GM11168 (cell line): Measurements from ENCODE around the gene CITED2.

ENCODE experiments used
- in situ Hi-C: fragments of 300-500 bp; cut with MboI; formaldehyde crosslinking; loops from one replicate; pipeline ENCODE4 v1.12.0; 2022; ENCODE audit warnings: low sequenced_read_pairs; ENCODE audit not compliant: unreplicated experiment

CITED2 gene

DNA sequence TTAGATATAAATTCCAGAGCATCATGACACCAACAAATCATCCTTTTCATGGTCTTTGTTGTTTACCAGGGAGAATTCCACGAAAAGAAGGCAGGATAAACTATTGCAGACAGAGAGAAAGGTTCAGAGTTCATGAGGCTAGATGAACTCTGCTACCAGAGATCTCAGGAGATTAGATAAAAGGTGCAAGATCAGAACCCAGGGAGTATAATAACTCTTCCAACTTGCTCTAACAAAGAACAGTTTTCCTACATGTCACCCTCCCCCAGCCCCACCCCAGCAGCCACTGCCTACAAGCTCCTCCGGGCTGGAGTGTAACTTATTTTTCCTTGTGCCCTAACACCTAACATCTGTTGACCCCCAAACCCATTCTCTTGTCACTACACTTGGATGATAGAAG, 13.9 kb upstream of the CITED2 start:
- in situ Hi-C loops = loop anchor here (25.0 kb wide), 1 partner anchor 374 kb away; no protein-coding TSS in a partner anchor

DNA sequence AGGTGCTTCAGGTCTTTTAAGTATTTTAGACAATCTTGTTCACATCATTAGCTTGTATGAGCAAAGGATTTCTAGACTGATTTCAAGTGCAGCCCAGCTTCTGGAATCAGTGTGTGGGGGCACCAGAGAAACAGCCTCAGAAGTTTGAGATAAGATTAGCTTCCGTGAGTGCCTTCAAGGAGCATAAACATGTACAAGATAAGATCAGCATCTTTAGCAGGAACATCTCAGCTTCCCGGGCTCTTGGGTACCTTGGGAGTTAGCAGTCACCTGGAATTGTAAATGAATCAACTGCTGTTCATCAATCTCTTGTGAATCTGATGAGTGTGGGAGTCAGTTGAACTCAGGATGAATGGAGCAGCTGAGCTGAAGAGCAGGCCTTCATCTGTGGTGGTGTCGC, 12.0 kb upstream of the CITED2 start:
- in situ Hi-C loops = loop anchor here (25.0 kb wide), 1 partner anchor 376 kb away; no protein-coding TSS in a partner anchor

DNA sequence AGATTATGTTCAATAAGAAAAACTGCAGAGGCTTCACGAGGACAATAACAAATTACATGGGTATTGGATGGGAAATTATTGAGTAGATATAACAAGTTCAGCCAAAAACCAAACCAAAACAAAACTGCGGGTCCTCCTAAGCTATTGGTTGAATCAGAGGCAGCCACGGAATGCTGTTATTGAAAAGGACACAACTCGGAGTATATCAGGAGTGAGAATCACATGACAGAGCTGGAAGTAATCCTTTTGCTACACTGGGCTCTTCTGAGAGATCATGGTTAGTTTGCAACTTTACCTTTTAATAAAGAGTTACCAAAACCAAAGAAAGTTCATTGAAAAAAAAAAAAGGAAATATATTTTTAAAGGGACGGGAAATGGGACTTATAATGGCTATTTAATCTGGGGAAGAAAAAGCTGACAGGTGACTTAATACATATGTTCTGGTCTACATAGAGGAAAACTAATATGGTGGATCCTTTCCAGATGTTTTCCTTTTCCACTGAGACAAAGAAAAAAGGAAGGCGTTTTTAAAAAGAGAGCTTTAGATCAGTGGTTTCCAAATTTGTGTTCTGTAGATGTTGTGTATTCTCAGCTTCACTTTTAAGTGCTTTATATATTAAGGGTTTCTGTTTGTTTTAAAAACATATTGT, 6.9 kb upstream of the CITED2 start:
- in situ Hi-C loops = loop anchor here (25.0 kb wide), 1 partner anchor 381 kb away; no protein-coding TSS in a partner anchor

DNA sequence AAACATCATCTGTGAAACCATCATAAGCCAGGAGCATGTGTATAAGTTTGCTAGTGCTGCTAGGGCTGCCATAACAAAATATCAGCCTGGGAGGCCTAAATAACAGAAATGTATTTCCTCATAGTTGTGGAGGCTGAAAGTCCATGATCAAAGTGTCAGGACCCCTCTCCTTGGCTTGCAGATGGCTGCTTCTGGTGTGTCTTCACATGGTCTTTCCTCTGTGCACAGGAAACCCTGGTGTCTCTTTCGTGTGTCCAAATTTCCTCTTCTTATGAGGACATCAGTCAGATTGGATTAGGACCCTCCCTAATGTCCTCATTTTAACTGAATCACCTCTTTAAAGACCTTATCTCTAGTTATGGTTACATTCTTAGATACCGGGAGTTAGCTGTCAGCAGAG, 6.2 kb upstream of the CITED2 start:
- in situ Hi-C loops = loop anchor here (25.0 kb wide), 1 partner anchor 382 kb away; no protein-coding TSS in a partner anchor

DNA sequence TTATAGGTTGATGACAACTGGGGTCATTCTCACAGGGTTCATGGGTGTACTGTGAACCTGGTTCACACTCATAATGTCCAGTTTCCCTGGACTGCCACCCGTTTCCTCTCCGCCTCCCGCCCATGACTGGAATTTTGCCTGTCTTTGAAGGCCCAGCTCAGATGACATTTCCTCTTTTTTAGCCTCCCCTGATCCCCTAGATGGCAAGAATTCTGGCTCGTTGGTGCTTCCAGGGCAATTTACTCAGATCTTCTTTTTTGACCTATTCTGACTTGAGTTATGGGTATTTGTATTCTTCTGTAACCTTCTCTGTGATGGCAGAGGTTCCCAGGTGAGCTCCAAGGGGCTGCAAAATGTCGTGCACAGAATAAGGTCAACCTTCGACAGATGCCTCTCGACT, 5.7 kb upstream of the CITED2 start:
- in situ Hi-C loops = loop anchor here (25.0 kb wide), 1 partner anchor 382 kb away; no protein-coding TSS in a partner anchor

DNA sequence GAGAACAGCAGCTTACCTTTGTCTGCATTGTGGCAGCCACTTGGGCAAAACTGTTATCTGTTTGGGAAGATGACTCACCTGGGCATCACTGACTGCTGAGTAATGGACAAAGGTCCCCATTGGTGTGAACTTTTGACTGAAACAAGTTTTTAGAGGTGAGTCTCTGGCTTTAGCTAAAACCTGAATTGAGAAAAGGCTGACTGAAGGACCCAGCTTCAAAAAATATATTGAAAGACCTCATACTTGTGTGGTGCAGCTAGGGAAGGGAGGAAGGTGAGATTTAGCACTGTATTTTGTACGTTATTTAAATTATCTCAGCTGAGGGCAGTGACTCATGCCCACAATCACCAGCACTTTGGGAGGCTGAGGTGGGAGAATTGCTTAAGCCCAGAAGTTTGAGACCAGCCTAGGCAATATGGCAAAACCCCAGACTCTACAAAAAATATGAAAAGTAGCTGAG, 4.5 kb upstream of the CITED2 start:
- in situ Hi-C loops = loop anchor here (10.0 to 25.0 kb wide), 2 partner anchors 206 to 383 kb away; no protein-coding TSS in a partner anchor

DNA sequence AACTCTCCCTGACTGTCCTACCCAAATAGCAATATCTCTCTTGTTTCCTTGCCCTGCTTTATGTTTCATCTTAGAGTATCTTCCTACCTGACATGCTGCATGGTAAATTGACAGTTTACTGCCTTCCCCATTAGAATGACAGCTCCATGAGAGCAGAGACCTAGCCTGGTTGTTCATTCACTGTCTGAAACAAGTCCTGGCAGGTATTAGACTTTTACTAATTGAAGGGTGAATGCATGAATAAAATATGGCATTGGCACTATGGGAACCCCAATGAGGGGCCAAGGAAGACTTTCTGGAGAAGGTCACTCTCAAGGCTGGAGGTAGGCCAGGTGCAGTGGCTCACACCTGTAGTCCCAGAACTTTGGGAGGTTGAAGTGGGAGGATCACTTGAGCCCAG, 3.8 kb upstream of the CITED2 start:
- in situ Hi-C loops = loop anchor here (10.0 to 25.0 kb wide), 2 partner anchors 207 to 384 kb away; no protein-coding TSS in a partner anchor

DNA sequence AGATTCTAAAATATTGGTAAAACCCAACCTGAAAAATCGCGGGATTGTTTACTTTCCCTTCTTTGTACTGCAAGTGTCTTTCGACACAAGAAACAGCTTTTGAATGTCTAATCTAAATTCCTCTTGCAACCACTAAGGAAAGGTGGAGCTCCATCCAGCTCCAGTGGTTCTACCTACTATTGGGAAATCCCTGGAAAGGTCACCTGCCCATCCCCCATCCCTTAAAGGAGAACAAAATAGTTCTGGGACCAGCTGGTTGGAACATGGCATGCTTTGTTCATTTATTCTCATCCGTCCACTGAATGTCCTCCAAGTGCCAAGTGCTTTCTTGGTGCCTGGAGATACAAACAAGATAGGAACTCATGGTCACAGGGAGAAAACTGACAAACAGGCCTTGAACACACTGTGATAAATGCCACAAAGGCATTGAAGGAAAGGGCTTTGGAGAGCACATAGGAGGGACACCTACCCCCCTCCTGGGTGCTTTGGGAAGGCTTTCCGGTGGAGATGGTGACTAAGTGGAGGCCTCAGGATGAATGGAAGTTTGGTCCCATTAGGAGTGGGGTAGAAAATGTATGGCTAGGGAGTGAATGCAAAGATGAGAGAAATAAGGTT, 2.3 kb upstream of the CITED2 start:
- in situ Hi-C loops = loop anchor here (10.0 to 25.0 kb wide), 2 partner anchors 208 to 386 kb away; no protein-coding TSS in a partner anchor

DNA sequence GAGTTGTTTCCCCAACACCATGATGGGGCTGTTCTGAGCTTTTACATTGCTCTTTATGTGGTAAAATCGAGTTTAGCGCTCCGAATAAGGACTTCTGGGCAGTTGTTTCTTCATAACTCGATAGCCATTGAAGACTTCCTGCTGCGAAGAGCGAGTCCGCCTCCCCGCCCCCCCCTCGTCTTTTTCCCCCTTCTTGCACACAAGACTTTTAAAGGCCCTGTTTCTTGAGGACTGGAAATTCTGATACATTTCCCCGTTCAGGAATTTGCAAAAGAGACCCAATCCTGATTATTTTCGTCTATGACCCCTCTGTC, 1.5 kb upstream of the CITED2 start:
- in situ Hi-C loops = loop anchor here (10.0 to 25.0 kb wide), 2 partner anchors 209 to 386 kb away; no protein-coding TSS in a partner anchor

DNA sequence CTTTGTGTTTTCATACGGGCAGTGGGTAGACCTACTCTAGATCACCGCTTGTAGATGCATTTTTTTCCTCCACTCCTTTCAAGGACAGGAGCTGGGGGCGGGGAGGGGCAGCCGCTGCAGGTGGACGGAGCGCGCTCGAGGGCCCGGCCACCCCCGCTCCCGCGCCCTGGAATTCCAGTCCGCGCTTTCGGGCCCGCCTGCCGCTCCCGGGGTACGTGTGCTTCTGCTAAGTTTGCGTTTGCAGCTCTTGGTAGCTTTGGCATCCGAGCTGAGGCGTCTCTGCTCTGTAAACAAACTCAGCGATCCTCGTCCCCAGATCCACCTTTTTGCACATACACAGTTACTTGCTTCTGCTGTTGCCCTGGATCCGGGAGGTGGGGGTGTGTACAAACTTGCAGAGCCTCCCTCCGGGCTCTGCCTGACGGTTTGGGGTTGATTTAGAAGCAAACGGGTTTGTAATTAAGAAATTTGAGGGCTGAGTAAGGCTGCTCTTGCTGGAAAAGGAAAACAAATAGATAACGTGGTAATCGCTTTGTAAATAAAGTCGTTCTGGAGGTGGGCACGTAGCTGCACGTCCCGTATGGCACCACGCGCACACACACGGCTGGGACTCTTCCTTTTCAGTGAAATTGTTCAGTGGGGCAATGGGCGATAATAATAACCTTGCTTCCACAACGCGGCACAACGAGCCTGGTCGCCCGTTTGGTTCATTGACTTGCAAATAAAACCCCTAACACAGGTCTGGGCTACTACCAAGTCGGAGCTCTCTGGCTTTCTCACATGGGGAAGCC, 973 bp upstream of the CITED2 start:
- in situ Hi-C loops = loop anchor here (10.0 to 25.0 kb wide), 2 partner anchors 209 to 387 kb away; no protein-coding TSS in a partner anchor

DNA sequence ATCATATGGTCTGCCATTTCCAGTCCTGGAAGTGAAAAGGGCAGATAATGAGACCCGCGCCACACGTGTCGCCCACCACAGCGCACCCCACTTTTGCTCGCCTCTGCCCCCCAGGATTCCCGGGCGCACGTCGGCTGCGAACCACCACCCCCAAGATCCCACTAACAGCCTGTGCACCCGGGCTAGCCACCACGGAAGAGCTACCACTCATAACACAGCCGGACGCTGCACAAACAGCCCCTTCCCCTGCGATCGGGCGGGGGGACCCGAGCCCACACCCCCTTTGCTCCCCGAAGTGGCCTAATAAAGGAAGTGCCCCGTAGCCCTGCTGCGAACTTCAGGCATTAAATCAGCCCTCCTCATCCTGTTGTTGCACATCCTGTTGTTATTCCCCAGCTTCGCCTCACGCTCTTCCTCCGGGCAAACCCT, 506 bp downstream of the CITED2 start:
- in situ Hi-C loops = loop anchor here (10.0 to 25.0 kb wide), 2 partner anchors 211 to 538 kb away; no protein-coding TSS in a partner anchor

DNA sequence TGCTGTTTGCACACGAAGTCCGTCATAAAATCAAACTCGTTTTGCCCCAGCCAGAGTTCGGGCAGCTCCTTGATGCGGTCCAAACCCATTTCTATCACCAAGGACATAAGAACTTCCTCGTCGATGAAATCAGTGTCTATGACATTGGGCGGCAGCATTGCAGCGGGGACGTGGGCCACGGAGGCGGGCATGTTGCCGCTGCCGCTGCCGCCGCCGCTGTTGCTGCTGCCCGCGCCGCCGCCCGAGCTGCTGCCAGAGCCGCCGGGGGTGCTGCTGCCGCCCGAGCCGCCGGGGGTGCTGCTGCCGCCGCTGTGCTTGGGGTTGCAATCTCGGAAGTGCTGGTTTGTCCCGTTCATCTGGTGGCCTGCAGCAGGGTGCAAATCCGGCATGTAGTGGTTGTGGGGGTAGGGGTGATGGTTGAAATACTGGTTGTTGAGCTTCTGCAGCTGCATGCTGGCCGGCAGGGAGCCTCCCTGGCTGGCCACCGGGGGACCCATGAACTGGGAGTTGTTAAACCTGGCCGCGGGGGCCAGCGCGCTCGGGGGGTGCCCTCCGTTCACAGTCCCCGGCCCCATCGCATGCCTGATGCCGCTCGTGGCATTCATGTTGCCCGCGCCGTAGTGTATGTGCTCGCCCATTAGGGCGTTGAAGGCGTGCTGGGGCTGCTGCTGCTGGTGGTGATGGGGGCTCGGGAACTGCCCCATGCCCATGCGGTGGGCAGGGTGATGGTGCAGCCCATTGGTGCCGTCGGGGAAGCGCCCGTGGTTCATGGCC, 1.1 kb downstream of the CITED2 start:
- in situ Hi-C loops = loop anchor here (10.0 to 25.0 kb wide), 2 partner anchors 211 to 539 kb away; no protein-coding TSS in a partner anchor

DNA sequence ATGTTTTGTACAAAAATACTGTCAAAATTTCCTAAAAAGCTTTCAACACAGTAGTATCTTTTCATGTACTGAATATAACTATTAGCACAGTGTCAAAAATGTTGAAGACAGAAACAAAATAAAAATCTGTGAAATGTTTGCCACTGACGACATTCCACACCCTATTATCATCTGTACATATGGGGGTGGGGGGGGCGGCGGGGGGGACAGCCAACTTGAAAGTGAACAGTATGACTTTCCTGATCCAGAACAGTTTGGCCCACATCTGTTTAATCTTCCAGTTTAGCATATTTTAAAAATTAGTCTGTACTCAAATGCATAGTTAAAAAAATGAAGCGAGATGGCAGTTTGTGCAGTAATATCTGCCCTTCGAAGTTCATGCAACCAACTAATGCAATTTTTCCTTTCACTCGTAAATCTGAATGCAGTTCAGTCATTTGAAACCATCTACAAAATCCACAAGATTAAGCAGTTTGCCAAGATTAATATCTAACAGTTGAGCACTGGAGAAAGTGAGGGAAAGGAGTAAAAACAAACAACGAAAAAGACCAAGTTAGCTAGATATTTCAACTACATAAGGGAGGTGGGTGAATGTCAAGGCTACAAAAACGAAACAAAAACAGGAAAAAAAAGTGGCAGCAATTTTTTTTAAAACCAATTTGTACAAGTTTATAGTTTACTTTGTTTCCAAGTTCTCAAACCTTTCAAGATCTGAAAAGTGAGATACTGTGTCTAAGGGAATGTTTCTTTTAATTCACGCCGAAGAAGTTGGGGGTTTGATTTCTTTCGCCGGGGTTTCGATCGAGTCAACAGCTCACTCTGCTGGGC, 1.9 kb downstream of the CITED2 start:
- in situ Hi-C loops = loop anchor here (10.0 to 25.0 kb wide), 2 partner anchors 212 to 540 kb away; no protein-coding TSS in a partner anchor

DNA sequence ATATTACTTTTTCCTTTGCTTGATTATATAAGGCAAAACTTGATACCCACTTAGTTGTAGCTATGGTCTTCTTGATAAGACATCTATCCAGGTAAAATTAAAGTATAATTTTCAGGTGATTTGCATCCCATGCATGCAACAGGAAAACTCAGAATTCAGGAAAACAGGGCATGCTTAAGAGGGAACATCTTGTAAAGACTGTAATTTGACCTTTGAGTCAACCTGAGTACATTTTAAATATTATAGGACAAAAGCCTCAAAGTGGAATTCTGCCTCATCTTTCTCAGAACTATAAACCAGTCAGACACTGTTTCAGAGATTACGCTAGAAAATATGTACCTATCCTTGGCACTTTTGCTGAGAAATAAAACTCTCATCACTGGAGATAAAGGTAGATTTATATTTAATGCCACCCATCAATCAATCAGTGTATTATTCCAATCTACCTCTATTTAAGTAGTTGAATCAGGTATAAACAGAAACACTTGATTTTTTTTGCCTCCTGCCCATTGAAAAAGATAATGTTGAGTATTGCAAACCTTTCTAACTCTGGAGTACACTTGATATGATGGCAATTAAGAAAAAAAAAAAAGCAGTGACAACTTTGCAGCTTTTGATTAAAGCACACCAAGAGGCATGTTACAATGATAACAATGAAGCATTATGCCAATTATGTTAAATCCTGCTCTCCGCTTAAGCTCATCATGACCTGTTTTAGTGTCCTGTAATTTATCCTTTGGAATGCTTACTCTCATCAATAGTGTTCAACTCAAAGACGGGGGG, 2.8 kb downstream of the CITED2 start:
- in situ Hi-C loops = loop anchor here (10.0 to 25.0 kb wide), 2 partner anchors 213 to 541 kb away; no protein-coding TSS in a partner anchor

DNA sequence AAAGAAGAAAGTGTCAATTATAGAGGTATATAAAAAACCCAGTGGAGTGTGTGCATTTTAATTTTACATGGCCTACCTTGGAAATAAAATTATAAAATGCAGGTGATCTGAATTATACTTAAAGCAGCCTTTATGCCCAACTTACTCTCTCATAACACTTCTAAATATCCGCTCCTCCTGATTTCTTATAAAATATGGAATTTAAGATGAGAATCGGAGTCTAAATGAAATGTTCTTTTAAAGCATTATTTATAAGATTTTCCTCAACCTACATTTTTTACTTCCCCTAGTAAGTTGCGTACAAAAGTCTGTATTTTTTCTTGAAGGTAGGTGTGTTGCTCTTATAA, 3.5 kb downstream of the CITED2 start:
- in situ Hi-C loops = loop anchor here (10.0 to 25.0 kb wide), 2 partner anchors 214 to 541 kb away; no protein-coding TSS in a partner anchor

DNA sequence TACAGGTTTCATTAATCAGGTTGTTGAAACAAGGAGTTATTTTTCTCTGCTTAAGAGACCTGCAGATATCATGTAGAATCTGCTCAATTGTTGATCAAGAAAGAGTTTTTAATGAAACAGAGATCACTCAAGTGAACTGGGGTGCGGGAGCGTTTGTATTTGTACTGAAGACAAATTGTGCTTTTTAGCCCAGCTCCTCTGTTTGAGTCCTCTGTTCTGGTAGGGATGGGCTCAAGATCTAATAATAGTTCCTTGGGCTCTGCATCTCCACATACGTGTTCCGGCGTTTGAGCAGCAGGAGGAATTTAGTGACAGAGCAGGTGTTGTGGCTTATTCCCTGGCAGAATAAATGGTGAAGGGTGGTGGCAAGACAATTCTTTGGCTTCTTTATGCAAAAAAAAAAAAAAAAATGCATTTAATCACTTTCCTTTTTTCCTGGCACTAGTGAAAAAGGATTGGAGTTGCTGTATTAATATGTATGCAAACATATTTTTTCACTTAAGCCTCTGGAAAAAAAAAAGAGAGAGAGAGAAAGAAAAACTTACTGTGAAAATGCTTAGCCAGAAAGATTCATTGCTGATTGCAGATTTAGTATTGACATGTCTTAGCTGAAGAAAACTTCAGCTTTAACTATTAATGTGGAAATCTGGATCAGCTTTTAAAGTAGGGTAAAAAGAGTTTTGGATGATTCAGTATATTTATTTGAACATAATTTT, 4.0 kb downstream of the CITED2 start:
- in situ Hi-C loops = loop anchor here (10.0 to 25.0 kb wide), 2 partner anchors 214 to 542 kb away; no protein-coding TSS in a partner anchor
